HG03575 (cell line): Measurements from ENCODE around the gene LITAF.
"Not testable (repeated sequence)": the region's sequence is repeated elsewhere in the genome, so short reads cannot be mapped to it uniquely, and the experiment has no call there.

ENCODE experiments used
- ATAC-seq: cut with Tn5 transposase; IDR thresholded peaks from one replicate; pipeline ENCODE4 v1.9.1; 2021; ENCODE audit not compliant: unreplicated experiment, insufficient number of reproducible peaks, low FRiP score; ENCODE audit errors: extremely low read depth

Gene LITAF

DNA sequence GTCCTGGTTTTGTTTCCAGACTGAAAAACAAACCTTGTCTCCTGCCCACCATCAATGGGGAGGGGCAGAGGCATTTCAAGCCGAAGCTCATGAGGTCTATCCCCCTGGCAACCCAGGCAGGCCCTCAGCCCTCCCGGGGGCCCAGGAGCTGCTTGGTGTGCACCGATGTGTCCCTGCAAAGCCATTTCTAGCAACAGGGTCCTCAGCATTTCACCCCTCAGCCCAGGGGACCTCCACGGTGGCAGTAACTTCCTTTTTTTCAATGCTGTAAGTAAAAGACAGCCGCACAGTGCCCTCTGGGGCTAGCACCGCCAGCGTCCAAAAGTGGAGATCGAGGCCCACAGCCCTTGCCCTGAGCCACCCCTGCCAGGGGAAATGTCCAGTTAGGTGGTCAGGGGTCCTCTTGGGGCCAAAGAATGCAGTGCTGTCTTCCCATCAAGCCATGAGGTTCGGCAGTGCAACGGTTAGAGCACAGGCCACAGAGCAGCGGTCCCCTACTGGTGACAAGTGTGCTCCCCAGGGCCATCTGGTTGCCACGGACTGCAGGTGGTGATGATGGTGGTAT, 79.9 kb downstream of the LITAF start:
- no peak for ATAC-seq

DNA sequence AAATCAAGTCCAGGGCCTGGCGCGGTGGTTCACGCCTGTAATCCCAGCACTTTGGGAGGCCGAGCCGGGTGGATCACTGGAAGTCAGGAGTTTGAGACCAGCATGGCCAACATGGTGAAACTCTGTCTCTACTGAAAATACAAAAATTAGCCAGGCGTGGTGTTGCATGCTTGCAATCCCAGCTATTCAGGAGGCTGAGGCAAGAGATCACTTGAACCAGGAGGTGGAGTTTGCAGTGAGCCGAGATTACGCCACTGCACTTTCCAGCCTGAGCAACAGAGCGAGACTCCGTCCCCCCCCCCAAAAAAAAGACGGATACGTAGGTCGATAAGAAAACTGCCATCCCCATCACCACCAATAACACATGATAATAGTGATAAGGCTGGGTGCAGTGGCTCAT, 82.5 kb downstream of the LITAF start:
- ATAC-seq = not testable (repeated sequence)

DNA sequence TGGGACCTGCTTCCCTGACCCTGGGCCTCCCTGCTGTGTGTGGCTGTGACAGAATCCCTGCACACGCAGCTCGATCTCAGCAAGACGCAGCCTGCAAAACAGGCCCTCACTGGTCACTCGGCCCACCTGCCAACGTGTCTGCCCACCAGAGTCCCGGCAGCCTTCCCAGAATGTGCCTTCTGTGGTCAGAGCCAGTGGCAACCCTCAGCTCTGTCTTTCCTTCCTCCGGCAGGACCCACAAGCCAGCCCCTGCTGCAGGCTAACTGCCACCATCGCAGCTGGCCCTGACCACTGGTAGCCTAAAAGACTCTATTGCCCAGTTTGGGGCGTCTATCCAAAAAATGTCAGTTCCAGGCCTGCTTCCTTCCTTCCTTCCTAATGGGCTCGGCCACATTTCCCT, 83.2 kb downstream of the LITAF start:
- ATAC-seq = no peak

DNA sequence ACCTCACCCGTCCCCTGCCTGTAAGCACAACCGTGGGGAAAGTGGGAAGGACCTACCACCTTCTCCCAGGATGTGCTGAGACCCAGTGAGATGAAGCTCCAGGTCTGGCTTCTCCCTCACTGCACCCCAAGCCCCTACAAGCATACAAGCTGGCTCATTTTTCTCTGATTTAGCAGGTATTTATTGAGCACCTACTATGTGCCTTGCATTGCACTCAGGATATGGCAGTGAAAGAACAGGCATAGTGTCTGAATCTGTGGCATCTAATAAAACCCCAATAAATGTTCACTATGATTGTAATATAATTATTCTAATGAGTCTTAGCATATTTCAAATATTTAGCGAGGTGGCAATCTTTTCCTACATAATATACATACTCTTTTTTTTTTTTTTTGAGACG, 84.5 kb downstream of the LITAF start:
- ATAC-seq = no peak

DNA sequence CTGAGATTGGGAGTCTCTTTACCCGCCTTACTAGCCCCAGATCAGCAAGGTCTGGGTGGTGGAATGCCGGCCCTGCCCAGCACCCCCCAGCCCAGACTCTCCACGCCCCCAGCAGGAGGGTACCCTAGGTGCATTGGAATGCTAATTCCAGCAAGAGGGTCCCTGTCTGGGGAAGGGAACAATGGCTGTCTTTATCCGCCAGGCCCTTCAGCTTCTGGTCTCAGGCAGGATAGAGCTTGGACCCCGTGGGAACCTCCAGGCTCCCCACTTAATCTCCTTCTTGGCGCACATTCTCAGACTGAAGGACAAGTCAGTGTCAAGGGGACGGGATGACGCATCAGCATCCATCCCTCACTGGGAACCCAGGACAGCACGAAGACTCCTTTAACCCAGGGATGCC, 85.1 kb downstream of the LITAF start:
- no peak for ATAC-seq

DNA sequence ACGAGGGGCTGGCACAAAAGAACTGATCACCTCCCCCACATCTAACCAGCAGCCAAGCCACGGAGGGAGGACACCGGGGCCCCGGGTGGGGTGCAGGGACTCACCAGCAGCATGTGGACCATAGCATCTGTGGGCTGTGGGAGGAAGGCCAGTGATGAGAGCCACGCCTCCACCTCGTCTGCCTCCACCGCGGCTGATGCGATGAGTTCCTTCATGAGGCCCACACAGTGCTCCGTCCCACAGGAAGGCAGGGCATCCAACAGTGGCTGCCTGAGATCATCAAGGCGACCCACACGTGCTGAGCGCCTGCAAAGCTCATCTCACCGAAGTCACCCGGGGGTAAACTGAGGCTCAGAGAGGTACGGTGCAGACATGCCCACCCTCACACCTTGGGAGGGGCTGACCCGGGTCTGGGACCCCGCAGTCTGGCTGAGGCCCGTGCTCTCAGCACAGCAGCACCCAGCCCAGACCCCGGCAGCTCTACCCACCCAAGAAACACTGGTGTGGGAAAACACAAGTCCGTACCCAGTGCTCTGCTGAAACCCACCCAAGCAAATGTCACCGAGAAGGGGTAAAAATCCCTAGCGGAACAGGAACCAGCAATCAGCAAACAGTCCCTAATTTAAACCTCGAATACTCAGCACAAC, 85.9 kb downstream of the LITAF start:
- ATAC-seq = no peak

DNA sequence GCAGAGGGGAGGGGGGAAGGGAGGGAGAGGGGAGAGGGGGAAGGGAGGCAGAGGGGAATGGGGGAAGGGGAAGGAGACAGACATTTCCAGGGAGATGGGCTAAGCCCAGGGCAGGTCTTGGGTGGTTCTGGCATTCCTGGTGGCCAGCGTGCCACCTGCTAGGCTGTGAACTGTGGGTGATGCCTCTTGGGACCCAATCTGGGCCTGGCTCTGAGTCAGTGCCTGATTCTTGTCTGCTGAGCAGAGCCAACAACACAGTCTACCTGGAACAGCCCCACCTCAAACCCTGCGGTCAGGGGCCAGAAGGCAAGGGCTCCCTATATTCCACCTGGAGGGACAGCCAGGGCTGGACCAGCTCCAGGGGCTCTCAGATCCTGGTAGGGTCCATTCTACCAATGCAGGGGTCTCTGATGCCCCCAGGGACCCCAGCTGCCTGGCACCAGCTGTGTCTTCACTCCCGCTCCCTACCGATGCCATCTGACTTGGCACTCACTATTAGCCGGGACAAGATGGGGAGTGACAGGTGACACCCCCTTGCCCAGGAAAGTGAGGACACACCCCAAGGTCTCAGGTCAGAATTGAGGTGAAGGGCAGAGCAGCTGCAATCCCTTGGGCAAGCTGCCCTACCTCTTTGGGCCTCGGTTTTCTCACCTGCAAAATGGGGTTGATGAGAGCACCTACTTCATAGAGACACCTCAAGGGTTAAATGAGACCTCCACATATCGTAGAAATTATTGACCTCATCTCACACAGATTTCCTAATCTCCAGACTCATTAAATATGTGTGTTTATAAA, 87.2 kb downstream of the LITAF start:
- ATAC-seq = no peak

DNA sequence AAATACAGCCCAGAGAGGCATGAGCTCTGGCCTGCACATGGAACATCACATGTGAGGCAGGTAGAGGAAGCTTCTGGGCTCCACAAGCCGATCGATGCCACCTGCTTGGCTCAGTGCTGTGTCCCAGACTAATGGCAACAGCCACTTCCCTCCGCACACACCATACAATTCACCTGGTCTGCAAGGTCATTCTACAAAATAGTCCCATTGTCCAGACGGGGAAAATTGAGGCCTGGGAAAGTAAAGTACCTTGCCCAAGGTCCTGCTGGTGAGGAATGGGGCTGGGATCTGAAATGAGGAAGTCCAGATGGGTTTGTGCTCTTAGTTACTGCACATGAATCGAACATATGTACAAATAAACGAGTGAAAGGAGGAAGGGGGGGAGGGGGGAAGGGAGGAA, 88.0 kb downstream of the LITAF start:
- no peak for ATAC-seq

DNA sequence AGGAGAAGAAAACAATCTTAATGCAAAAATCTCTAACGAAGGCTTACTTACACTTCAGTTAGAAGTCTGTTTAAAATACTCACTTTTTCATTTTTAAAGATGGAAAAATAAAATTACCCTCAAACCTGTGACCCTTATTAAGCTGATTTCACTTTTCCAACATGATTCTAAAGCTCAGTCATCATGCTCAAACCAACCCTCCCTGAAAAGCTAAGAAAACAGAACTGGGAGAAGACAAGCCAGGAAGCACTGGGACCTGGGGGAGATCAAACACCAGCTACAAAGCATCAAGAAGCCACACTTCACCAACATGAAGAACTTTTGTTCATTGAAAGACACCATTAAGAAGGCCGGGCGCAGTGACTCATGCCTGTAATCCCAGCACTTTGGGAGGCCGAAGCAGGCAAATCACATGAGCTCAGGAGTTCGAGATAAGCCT, 88.8 kb downstream of the LITAF start:
- no peak for ATAC-seq
